Nephron progenitor cell (in vitro differentiated cells): ENCODE results near the gene IGLON5.
A peak's percentile ranks its signal among the peaks of the same experiment; 100 is the strongest.

Experiments used
- DNase-seq: peaks from one replicate; pipeline ENCODE4 v3.0.0; 2021
- H3K27ac Mint-ChIP-seq: 2 replicates; pipeline ENCODE4 v1.8.0; 2021; ENCODE audit warnings: mild to moderate bottlenecking, moderate library complexity, mixed read lengths
- H3K27me3 Mint-ChIP-seq: 2 replicates; pipeline ENCODE4 v1.8.0; 2021; ENCODE audit warnings: mild to moderate bottlenecking, low read depth, mixed read lengths; ENCODE audit not compliant: poor library complexity
- H3K36me3 Mint-ChIP-seq: 2 replicates; pipeline ENCODE4 v1.8.0; 2021; ENCODE audit warnings: low read depth, mixed read lengths
- H3K4me1 Mint-ChIP-seq: 2 replicates; pipeline ENCODE4 v1.8.0; 2021; ENCODE audit warnings: mixed read lengths
- H3K4me3 Mint-ChIP-seq: 2 replicates; pipeline ENCODE4 v1.8.0; 2021; ENCODE audit warnings: mild to moderate bottlenecking, moderate library complexity, mixed read lengths
- H3K9me3 Mint-ChIP-seq: 2 replicates; pipeline ENCODE4 v1.8.0; 2021; ENCODE audit warnings: mild to moderate bottlenecking, moderate library complexity, mixed read lengths
- CTCF ChIP-seq: fragments of 200-600 bp; sonication (generic); IDR thresholded peaks from 2 replicates; pipeline ENCODE4 v1.5.0; 2021; ENCODE audit warnings: antibody characterized with exemption

IGLON5 gene

GRCh38 chr19:51311351-51312257 lies at the start of gene IGLON5:
IGLON5 (plus strand) TSS chr19:51311644; CDS start chr19:51311848, 204 bp downstream.
- peak; percentile 57 for DNase-seq
- Mint-ChIP-seq H3K27me3 (peaks cover 56% of the 10 kb centered on the region), H3K36me3 (peaks cover 11% of the 10 kb centered on the region)

GRCh38 chr19:51263808-51264207 lies 47.6 kb upstream of the IGLON5 start:
- H3K27me3 Mint-ChIP-seq: peaks cover 29% of the 10 kb centered on the region
- no peak overlapping the region for H3K4me3 Mint-ChIP-seq
- H3K4me1 Mint-ChIP-seq: no peaks in the 10 kb centered on the region
- TF ChIP-seq CTCF: no peak
- no peak for DNase-seq
- H3K27ac Mint-ChIP-seq: no peak overlapping the region
- no peaks in the 10 kb centered on the region for H3K36me3 Mint-ChIP-seq
- H3K9me3 Mint-ChIP-seq: no peaks in the 10 kb centered on the region

More at GRCh38 chr19:51311351-51312257, at the start of gene IGLON5:
- peaks cover 17% of the 10 kb centered on the region for H3K4me1 Mint-ChIP-seq
- H3K9me3 Mint-ChIP-seq: peaks cover 31% of the 10 kb centered on the region
- no peak within 1 kb of the TSS for H3K27ac Mint-ChIP-seq
- no peak for TF ChIP-seq CTCF
- peak within 1 kb of the TSS; percentile 84 for H3K4me3 Mint-ChIP-seq

- H3K36me3 Mint-ChIP-seq: no peaks in the 10 kb centered on the region
- no peaks in the 10 kb centered on the region for H3K9me3 Mint-ChIP-seq
- H3K4me3 Mint-ChIP-seq: no peak overlapping the region
- no peak for TF ChIP-seq CTCF
- no peak for DNase-seq
- H3K27me3 Mint-ChIP-seq: peaks cover 6% of the 10 kb centered on the region
- H3K4me1 Mint-ChIP-seq: no peaks in the 10 kb centered on the region
- no peak overlapping the region for H3K27ac Mint-ChIP-seq
Observed at GRCh38 chr19:51271067-51271466, 40.4 kb upstream of the IGLON5 start.

- Mint-ChIP-seq H3K36me3 (no peaks in the 10 kb centered on the region), H3K9me3 (no peaks in the 10 kb centered on the region), H3K27ac (no peak overlapping the region), H3K4me1 (no peaks in the 10 kb centered on the region), H3K27me3 (peaks cover 8% of the 10 kb centered on the region), H3K4me3 (no peak overlapping the region)
- no peak for DNase-seq
- no peak for TF ChIP-seq CTCF
Observed at GRCh38 chr19:51272183-51272810, 39.1 kb upstream of the IGLON5 start.

GRCh38 chr19:51274049-51274770 lies 37.2 kb upstream of the IGLON5 start:
- H3K4me1 Mint-ChIP-seq: no peaks in the 10 kb centered on the region
- no peaks in the 10 kb centered on the region for H3K36me3 Mint-ChIP-seq

More at GRCh38 chr19:51274049-51274770, 37.2 kb upstream of the IGLON5 start:
- H3K9me3 Mint-ChIP-seq: peaks cover 3% of the 10 kb centered on the region
- no peak overlapping the region for H3K4me3 Mint-ChIP-seq
- H3K27ac Mint-ChIP-seq: no peak overlapping the region
- H3K27me3 Mint-ChIP-seq: peaks cover 14% of the 10 kb centered on the region
- no peak for TF ChIP-seq CTCF
- no peak for DNase-seq
